Activated CD4-positive, alpha-beta T cell treated with anti-CD3 and anti-CD28 coated beads for 4 hours (primary cell): ENCODE results near the gene PHF21B.
"Not testable (repeated sequence)": the region's sequence is repeated elsewhere in the genome, so short reads cannot be mapped to it uniquely, and the experiment has no call there.

ENCODE experiments used
- DNase-seq, 2 donors: peaks; one replicate each; pipeline ENCODE4 v3.0.0-alpha.2; 2020

The PHF21B gene

GRCh38 chr22:45009606-45010531 lies at the start of gene PHF21B:
TSS of gene PHF21B (minus strand) at chr22:45010005. CDS start at chr22:45009549, 456 bp downstream.
- DNase-seq, result no peak

- DNase-seq, result no peak
Measured at GRCh38 chr22:45059296-45059695, 49.5 kb upstream of the PHF21B start.

GRCh38 chr22:45058622-45058912 lies 48.8 kb upstream of the PHF21B start:
- DNase-seq, result no peak

GRCh38 chr22:45055936-45056335 lies 46.1 kb upstream of the PHF21B start:
- no peak for DNase-seq

- no peak for DNase-seq
Measured at GRCh38 chr22:45053571-45053970, 43.8 kb upstream of the PHF21B start.

GRCh38 chr22:45053094-45053493 lies 43.3 kb upstream of the PHF21B start:
- DNase-seq, result no peak

GRCh38 chr22:45052665-45053064 lies 42.9 kb upstream of the PHF21B start:
- DNase-seq, result not testable (repeated sequence)

GRCh38 chr22:45051946-45052345 lies 42.1 kb upstream of the PHF21B start:
- DNase-seq, result no peak

GRCh38 chr22:45051419-45051818 lies 41.6 kb upstream of the PHF21B start:
- no peak for DNase-seq

GRCh38 chr22:45047260-45047659 lies 37.5 kb upstream of the PHF21B start:
- no peak for DNase-seq

- no peak for DNase-seq
Measured at GRCh38 chr22:45045208-45045607, 35.4 kb upstream of the PHF21B start.

- DNase-seq, result no peak
Measured at GRCh38 chr22:45042263-45042662, 32.5 kb upstream of the PHF21B start.

- no peak for DNase-seq
Measured at GRCh38 chr22:45039133-45039532, 29.3 kb upstream of the PHF21B start.

- DNase-seq, result no peak
Measured at GRCh38 chr22:45036154-45036553, 26.3 kb upstream of the PHF21B start.

GRCh38 chr22:45034821-45035220 lies 25.0 kb upstream of the PHF21B start:
- no peak for DNase-seq

GRCh38 chr22:45034156-45034555 lies 24.4 kb upstream of the PHF21B start:
- DNase-seq, result no peak

GRCh38 chr22:45033136-45033535 lies 23.3 kb upstream of the PHF21B start:
- no peak for DNase-seq

- no peak for DNase-seq
Measured at GRCh38 chr22:45031629-45032403, 22.0 kb upstream of the PHF21B start.

GRCh38 chr22:45029501-45029900 lies 19.7 kb upstream of the PHF21B start:
- no peak for DNase-seq

GRCh38 chr22:45026511-45026910 lies 16.7 kb upstream of the PHF21B start:
- no peak for DNase-seq

GRCh38 chr22:45023431-45023830 lies 13.6 kb upstream of the PHF21B start:
- no peak for DNase-seq

- no peak for DNase-seq
Measured at GRCh38 chr22:45019861-45020655, 10.3 kb upstream of the PHF21B start.

GRCh38 chr22:45014654-45015053 lies 4.8 kb upstream of the PHF21B start:
- no peak for DNase-seq
